Retinal pigment epithelial cell (primary cell): Measurements from ENCODE around the gene RGS5.
A peak's percentile ranks its signal among the peaks of the same experiment; 100 is the strongest.

ENCODE experiments used
- DNase-seq: peaks from one replicate; pipeline ENCODE4 v3.0.0-alpha.2; 2010; ENCODE audit warnings: low read depth
- H3K4me3 ChIP-seq: 2 replicates; pipeline ENCODE4 v1.5.1; 2011; ENCODE audit warnings: mild to moderate bottlenecking, low read length, control low read depth, moderate library complexity
- TF ChIP-seq, protein P1 (sequence below): conservative IDR thresholded peaks from 2 replicates; pipeline ENCODE4 v1.5.1; 2011; ENCODE audit warnings: low read depth, low read length, control low read depth, inconsistent platforms

RGS5 gene

GRCh38 chr1:163106364-163106987, 96.2 kb downstream of the RGS5 start:
- H3K4me3 ChIP-seq, result no peak overlapping the region
- TF ChIP-seq, protein P1, sequence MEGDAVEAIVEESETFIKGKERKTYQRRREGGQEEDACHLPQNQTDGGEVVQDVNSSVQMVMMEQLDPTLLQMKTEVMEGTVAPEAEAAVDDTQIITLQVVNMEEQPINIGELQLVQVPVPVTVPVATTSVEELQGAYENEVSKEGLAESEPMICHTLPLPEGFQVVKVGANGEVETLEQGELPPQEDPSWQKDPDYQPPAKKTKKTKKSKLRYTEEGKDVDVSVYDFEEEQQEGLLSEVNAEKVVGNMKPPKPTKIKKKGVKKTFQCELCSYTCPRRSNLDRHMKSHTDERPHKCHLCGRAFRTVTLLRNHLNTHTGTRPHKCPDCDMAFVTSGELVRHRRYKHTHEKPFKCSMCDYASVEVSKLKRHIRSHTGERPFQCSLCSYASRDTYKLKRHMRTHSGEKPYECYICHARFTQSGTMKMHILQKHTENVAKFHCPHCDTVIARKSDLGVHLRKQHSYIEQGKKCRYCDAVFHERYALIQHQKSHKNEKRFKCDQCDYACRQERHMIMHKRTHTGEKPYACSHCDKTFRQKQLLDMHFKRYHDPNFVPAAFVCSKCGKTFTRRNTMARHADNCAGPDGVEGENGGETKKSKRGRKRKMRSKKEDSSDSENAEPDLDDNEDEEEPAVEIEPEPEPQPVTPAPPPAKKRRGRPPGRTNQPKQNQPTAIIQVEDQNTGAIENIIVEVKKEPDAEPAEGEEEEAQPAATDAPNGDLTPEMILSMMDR, result no peak
- DNase-seq, result peak; percentile 69

GRCh38 chr1:163104385-163105099, 98.2 kb downstream of the RGS5 start:
- no peak for DNase-seq
- TF ChIP-seq, protein P1, result no peak
- no peak overlapping the region for H3K4me3 ChIP-seq

GRCh38 chr1:163102590-163102989, 100.1 kb downstream of the RGS5 start:
- DNase-seq, result no peak
- TF ChIP-seq, protein P1, result no peak
- H3K4me3 ChIP-seq, result no peak overlapping the region

DNA sequence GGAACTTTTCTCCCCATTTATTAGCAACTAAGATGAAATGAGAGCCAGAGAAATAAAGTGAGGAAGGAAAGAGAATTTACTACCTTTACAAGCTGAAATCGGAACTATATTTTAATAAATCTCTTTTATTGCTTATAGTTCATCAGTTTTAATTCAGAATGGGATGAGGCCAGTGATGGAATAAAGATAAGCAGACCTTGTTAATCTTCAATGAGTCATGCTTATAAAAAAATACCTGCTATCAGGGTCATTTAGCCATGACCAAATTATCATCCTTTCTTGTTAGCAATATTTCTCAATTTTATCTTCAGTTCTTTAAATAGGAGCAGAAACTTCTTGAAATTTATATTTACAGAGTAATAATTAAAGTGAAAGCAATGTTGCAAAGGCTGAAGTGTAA, 107.5 kb downstream of the RGS5 start:
- TF ChIP-seq, protein P1, result no peak
- H3K4me3 ChIP-seq, result no peak overlapping the region
- no peak for DNase-seq

DNA sequence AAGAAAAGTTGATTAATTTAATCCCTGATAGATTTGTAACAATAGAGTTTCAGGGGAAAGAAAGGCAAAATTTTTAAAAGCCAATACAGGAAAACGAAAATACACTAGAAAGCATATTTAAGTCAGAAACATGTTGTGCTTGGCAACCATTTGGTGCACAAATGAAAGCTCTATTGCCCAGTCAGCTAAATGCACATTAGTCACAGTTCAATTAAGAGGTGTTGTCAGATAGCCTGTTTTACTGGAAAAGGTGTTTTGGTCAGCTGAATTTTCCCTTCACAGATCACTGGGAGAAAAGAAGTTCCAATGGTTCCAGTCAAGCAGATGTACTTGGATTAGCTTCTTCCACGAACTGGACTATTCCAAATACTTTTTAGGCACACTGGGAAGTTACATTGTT, 108.1 kb downstream of the RGS5 start:
- no peak for DNase-seq
- TF ChIP-seq, protein P1, result no peak
- H3K4me3 ChIP-seq, result no peak overlapping the region

DNA sequence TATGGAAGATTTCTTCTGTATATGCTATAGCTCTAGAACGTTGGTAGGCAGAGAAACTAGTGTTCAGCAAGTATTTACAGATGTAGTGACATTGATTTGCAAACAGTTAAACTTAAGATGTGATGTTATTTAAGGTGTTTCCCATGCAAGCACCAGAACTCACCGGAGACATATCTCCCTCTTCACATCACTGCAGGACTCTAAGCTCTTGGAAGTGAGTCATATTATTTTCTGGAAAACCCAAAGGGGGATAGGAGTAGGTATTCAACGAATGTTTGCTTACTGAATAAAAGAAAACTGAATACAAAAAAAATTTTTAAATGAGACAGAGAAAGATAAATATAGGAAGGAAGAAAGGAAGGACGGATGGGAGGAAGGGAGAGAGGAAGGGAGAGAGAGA, 108.5 kb downstream of the RGS5 start:
- H3K4me3 ChIP-seq, result no peak overlapping the region
- TF ChIP-seq, protein P1, result no peak
- no peak for DNase-seq

DNA sequence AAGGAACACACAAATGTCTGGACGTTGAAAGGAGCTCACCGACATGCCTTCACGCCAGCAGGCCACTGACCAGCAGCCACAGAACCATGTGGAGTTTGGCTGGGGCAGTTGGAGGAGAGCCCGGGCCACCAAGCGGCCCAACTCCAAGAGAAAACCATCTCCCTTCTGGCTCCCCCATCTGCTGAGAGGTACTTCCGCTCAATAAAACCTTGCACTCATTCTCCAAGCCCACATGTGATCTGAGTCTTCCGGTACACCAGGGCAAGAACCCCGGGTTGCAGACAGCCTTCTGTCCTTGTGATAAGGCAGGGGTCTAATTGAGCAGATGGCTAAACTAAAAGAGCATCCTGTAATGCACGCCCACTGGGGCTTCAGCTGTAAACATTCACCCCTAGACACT, 109.1 kb downstream of the RGS5 start:
- no peak for DNase-seq
- H3K4me3 ChIP-seq, result no peak overlapping the region
- TF ChIP-seq, protein P1, result no peak
